C1 segment of cervical spinal cord (tissue), 14 donors: Measurements from ENCODE around the gene EIF6.
A peak's percentile ranks its signal among the peaks of the same experiment; 100 is the strongest.
"Not testable (repeated sequence)": the region's sequence is repeated elsewhere in the genome, so short reads cannot be mapped to it uniquely, and the experiment has no call there.

Experiments used
- DNase-seq, 14 donors: peaks; one replicate each; lab custom pipeline; 2025; lab: John Stamatoyannopoulos, UW

The EIF6 gene

GRCh38 chr20:35262321-35262720 is 22.3 kb downstream of the EIF6 start:
- not testable (repeated sequence) for DNase-seq

- DNase-seq = peak in 8 of 14 donors; percentile 6 to 95 (median 41)
Observed at GRCh38 chr20:35260426-35260825, 24.1 kb downstream of the EIF6 start.

- no peak for DNase-seq
Observed at GRCh38 chr20:35257175-35257909, 27.2 kb downstream of the EIF6 start.

- DNase-seq = no peak
Observed at GRCh38 chr20:35254448-35254999, 30.0 kb downstream of the EIF6 start.

- no peak for DNase-seq
Observed at GRCh38 chr20:35253010-35253409, 31.6 kb downstream of the EIF6 start.

DNA sequence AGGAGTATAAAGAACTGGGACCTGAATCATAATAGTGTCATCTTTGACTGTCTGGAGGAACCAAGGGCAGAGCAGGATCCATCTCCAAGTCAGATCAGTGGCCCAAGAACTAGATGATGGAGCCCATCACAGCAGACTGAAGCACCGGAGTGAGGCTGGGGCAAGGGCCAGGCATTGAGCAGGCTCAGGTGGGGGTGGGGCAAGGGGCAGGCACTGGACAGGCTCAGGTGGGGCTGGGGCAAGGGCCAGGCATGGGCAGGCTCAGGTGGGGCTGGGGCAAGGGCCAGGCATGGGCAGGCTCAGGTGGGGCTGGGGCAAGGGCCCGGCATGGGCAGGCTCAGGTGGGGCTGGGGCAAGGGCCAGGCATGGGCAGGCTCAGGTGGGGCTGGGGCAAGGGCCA is 32.0 kb downstream of the EIF6 start:
- DNase-seq = not testable (repeated sequence)

DNA sequence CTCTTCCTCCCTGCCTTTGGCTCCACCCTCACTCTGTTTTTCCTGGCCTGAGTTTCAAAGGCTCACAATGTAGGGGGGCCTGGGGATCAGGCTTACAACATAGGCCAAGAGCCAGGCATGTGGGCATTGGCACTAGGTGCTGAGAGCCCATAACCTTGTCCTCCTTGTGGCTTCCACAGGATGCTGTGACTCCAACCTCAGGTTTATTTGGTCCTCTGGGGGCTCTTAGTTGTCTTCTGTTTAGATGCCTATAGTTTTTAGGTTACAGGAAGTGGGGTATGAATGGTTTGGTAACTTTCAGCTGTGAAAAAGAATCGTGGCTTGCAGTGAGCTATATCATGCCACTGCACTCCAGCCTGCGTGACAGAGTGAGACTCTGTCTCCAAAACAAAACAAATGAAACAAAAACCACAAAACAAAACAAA is 32.5 kb downstream of the EIF6 start:
- DNase-seq = no peak

DNA sequence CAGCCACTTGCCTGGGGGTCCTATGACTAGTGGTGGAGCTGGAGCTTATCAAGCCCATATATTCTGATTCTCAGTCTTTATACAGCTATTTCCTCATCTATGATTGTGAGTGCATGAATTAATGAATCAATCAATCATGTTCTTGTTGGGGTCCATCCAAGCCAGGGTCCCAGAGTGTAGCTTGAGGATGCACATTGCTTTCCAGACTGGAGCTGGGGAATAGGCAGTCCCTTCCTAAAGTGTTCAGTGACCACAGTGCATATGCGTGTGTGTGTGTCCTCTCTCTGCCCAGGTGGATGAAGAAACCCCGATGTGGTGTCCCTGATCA is 33.0 kb downstream of the EIF6 start:
- no peak for DNase-seq

DNA sequence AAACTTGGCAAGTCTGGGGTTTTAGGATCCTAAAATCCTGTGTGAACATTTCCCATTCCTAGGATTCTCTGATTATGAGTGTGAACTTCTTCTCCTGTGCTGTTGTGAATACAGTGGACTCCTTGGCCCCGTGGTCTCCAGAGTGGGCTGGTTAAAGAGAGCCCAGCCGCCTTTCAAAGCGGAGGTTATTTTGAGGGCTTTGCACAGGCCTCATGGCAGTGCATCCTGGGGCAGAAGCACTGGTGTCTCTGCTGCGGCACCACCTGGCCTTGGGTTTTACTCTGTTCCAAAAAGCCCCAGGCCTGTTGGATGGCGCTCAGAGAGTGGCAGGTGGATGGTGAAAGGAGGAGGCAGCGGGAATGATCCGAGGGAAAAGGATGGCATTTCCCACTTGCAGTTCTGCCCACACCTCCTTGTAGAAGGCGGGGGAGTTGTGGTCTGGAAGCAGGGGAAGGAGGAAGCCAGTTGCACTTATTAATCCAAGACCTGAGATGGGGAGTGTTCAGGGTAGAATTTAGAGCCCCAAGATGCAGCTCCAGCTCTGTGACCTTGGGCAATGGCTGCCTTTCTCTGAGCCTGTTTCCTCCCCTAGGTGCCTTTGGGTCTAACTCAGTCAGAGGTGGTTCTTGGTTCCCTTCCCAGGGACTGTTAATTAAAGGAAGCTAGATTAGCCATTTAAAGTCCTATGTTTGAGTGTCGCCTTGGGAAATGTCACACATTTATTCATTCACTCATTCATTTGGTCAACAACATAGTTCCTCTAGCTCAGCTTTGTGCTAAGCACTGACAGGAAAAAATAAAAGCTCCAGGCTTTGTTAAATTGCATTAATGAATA is 35.7 kb downstream of the EIF6 start:
- DNase-seq = peak in 3 of 14 donors; percentile 31 to 98 (median 63)

DNA sequence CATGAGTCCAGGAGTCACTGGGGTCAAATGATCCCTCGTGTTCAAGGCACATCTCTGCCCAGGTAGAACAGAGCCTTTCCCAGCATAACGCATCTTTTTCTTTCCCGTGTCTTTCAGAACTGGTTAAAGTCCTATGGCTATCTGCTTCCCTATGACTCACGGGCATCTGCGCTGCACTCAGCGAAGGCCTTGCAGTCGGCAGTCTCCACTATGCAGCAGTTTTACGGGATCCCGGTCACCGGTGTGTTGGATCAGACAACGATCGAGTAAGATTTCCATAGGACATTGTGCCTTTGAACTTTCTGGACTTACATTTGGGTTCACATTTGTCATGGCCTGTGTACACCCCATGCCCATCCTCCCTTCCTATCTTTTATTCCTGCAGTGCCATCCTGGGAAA is 37.8 kb downstream of the EIF6 start:
- no peak for DNase-seq

DNA sequence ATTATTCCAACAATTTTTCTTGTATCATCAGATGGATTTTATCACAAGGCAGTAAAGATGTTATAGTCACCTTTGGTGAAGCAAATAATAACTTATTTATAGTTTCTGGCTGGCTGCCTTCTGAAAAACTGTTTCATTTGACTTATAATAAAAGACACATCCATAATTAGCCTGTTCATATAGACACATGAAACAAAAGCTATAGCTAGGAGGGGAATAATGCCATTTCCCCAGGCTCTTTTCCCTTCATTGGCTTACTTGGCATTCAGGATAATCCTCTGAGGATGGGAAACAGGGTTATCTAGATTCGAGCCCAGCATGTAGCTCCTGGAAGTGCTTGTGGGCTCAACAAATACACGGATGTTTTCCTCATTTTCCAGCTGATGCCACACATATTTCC is 40.6 kb downstream of the EIF6 start:
- no peak for DNase-seq

- DNase-seq = no peak
Observed at GRCh38 chr20:35243317-35243716, 41.3 kb downstream of the EIF6 start.

GRCh38 chr20:35240811-35241293 is 43.7 kb downstream of the EIF6 start:
- DNase-seq = no peak

GRCh38 chr20:35240083-35240810 is 44.3 kb downstream of the EIF6 start:
- DNase-seq = peak in 1 of 14 donors; percentile 74

DNA sequence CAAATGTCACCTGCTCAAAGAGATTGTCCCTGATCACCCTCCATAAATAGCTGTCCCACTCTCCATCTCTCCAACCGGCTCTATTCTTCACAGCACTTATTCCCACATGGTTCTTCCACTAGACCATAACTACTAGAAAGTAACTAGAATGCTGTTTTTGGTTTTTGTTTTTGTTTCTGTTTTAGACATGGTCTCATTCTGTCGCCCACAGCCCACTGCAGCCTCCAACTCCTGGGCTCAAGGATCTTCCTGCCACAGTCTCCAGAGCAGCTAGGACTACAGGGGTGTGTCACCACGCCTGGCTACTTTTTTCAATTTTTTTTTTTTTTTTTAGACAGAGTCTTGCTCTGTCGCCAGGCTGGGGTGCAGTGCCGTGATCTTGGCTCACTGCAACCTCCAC is 45.8 kb downstream of the EIF6 start:
- no peak for DNase-seq

DNA sequence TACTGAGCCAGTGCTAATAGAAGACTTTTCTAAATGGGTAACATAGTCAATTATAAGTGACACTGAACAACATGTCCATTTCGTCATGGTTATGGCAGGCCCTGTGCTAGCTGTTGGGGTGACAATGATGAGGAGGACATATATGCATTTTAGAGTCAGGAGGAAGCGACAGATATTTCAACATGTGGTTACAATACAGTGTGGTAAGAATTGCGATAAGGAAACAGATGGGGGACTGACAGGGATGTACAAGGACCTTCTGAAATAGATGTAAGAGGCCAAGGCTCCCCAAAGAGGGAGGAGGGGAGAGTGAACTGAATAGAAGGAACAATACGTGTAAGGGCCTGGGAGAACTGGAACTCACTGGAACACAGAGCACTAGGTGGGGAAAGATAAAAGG is 46.4 kb downstream of the EIF6 start:
- DNase-seq = no peak

- DNase-seq = no peak
Observed at GRCh38 chr20:35237486-35237885, 47.1 kb downstream of the EIF6 start.

GRCh38 chr20:35235881-35236280 is 48.7 kb downstream of the EIF6 start:
- DNase-seq = peak in 1 of 14 donors; percentile 77

DNA sequence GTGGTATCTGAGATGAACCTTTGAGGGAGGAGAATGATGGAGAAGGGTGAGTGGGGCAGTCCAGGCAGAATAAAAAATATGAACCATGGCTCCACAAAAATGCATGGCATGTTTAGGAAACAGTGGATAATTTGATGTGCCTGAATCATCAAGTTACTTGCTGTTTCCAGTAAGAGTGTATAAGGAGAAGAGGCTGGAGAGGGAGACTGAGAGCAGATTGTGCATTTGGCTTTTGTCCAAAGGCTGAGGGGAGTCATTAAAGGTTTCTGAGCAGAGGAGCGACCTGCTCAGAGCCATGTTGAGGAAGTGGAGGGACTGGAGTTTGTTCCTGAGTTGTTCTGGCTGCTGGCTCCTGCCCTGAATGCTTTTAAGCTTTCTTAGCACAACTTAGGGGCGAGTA is 52.0 kb downstream of the EIF6 start:
- peak in 1 of 14 donors; percentile 74 for DNase-seq
